Measurements from ENCODE around the gene CTSF. TPM values are rescaled to one million over a fixed set of nuclear protein-coding genes. Genes with fewer than 3 reads are reported as not detected.
A peak's percentile ranks its signal among the peaks of the same experiment; 100 is the strongest.

The CTSF gene
- total RNA-seq, 1 experiment from 2014 or later: 0.98 TPM

GRCh38 chr11:66539170-66539869 lies 29.1 kb downstream of the CTSF start:
- no peak overlapping the region for H3K23ac ChIP-seq (ENCODE audit: insufficient read length, low read depth, low read length)
- no peak overlapping the region for H3K18ac ChIP-seq (ENCODE audit: insufficient read length, low read depth, low read length)
- no peak overlapping the region for H4K91ac ChIP-seq (ENCODE audit: insufficient read length, low read depth, low read length)
- H3K14ac ChIP-seq (ENCODE audit: insufficient read depth, low read length): no peak overlapping the region
- H2BK20ac ChIP-seq (ENCODE audit: low read depth, low read length, poor library complexity, severe bottlenecking): no peak overlapping the region
- peak overlapping the region in 2 of 3 experiments; percentile 18 to 83; a peak in 2 of 7 replicates for H3K27ac Mint-ChIP-seq
- H3K4me1 ChIP-seq (ENCODE audit: insufficient read depth, low read length): no peaks in the 10 kb centered on the region; the same call in 1 of the 2 replicates
- H3K4me1 Mint-ChIP-seq: peaks cover 18% of the 10 kb centered on the region in 2 experiments
- TF ChIP-seq CTCF (conservative IDR thresholded peaks at IDR 0.05): no peak
- no peaks in the 10 kb centered on the region for H3K9me3 Mint-ChIP-seq
- no peaks in the 10 kb centered on the region for H3K23me2 ChIP-seq (ENCODE audit: insufficient read length, low read depth, low read length, poor library complexity, severe bottlenecking)
- H4K5ac ChIP-seq (ENCODE audit: insufficient read length, low read depth, low read length): no peak overlapping the region
- no peak overlapping the region for H3K9ac ChIP-seq (ENCODE audit: extremely low read depth, insufficient read length, low read length)
- no peak overlapping the region for H3K4me2 ChIP-seq (ENCODE audit: insufficient read depth, insufficient read length, low read length)
- no CpG with 5 or more reads among the region's 16 CpGs for WGBS (ENCODE audit: extremely low coverage, insufficient read length, low lambda C conversion rate)
- H4K8ac ChIP-seq (replicated peaks; ENCODE audit: insufficient read length, low read depth, low read length): no peak overlapping the region
- no peak overlapping the region for H2AK5ac ChIP-seq (ENCODE audit: insufficient read length, low read length)
- H3K79me1 ChIP-seq (ENCODE audit: insufficient read depth, low read depth, low read length, poor library complexity, severe bottlenecking): no peaks in the 10 kb centered on the region
- no peak overlapping the region for H2BK5ac ChIP-seq (ENCODE audit: insufficient read length, low read length)
- H2AFZ ChIP-seq (ENCODE audit: low read length): no peak overlapping the region
- no peak overlapping the region for H3K27ac ChIP-seq (ENCODE audit: insufficient read length, low read depth, low read length)
- no peak for DNase-seq
- no peak overlapping the region for H3K56ac ChIP-seq (ENCODE audit: insufficient read length, low read depth, low read length)
- H4K20me1 ChIP-seq (ENCODE audit: control insufficient read depth, insufficient read depth, insufficient read length): no peaks in the 10 kb centered on the region
- H3K4me3 Mint-ChIP-seq: no peak overlapping the region
- H3K4ac ChIP-seq (ENCODE audit: low read depth, low read length): no peak overlapping the region
- no peak overlapping the region for H3T11ph ChIP-seq (ENCODE audit: low read length)
- H2BK120ac ChIP-seq (ENCODE audit: low read depth, low read length, poor library complexity, severe bottlenecking): no peak overlapping the region
- no peaks in the 10 kb centered on the region; the same call in 1 of the 2 replicates for H3K27me3 Mint-ChIP-seq (ENCODE audit: low read depth)
- H3K79me2 ChIP-seq (ENCODE audit: insufficient read depth, low read length): no peaks in the 10 kb centered on the region
- H3K27me3 ChIP-seq (ENCODE audit: insufficient read depth, low read length): no peaks in the 10 kb centered on the region
- no peak overlapping the region for H2BK12ac ChIP-seq (ENCODE audit: insufficient read length, low read depth, low read length)
- no peaks in the 10 kb centered on the region for H3K9me3 ChIP-seq (ENCODE audit: control insufficient read depth, low read depth, low read length)
- peaks cover 2 to 53% (median 46%) of the 10 kb centered on the region in 3 experiments for H3K36me3 Mint-ChIP-seq (ENCODE audit: insufficient read depth in 1 of 3, low read depth in 3 of 3)
- no peak overlapping the region for H2BK15ac ChIP-seq (ENCODE audit: low read depth, low read length)
